Hindlimb muscle (tissue), 1 donor: ENCODE data around the gene PPP3CB. TPM values are rescaled to one million over a fixed set of nuclear protein-coding genes. Genes with fewer than 3 reads are reported as not detected.

Experiments
- DNase-seq: peaks from one replicate; pipeline ENCODE4 v3.0.0-alpha.2; 2013
- polyA plus RNA-seq: library from polyadenylated mRNA; unstranded; fragments of 120-200 nt; gene quantifications from one replicate; pipeline ENCODE4 v1.2.1, GENCODE V29; 2013; ENCODE audit not compliant: insufficient read length

The PPP3CB gene
- polyA plus RNA-seq, 1 donor: 184 TPM

DNA sequence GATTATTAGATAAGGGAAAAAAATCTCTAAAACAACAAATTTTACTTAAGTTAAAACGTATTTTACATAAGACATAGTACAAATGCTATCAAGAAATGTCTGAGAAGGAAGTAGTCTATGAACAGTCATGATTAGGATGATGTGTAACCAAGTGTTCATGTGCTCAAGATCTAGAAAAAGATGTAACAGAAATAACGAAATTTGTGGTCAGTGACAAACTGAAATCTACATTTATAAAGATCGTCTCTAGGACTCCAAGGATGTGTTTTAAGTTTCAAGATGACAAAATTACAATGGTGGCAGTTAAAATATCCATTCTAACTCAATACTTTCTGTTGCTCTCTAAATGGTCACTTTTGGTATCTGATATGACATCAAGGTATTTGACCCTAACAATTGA, 17.2 kb downstream of the PPP3CB start:
- no peak for DNase-seq

DNA sequence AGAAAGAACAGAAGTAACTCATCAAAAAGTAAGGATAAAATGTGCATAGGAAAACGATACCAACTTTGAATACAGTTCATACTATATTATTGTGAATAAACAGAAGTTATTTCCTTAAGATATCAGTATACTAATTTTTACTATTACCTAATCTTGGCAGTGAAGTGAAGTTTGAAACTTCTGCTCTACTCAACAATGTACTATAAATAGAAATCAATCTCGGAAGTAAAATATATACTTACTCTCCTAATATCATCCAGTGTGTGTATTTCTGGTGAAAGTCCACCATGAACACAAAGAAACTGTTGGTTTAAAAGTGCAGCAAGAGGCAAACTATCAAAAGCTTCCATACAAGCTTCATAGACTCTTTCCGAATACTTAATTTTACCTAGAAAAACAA, 24.6 kb downstream of the PPP3CB start:
- DNase-seq: no peak

DNA sequence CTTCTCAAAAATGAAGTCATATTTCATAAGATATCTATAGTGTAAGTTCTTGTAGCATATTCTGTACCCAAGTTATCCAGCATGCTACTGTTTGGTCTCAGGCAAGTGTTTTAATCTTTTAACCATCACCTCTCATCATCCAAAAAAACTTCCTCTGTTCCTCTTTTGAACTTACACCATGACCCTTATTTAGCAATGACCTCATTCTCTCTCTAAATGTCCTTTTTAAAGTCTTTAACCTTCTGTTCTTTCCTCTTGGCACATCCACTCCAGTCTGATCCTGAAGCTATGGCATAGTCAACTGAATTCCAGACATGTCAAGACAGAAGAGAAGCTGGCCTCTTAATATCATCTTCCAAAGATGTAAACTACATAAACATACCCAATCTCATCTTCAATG, 26.2 kb downstream of the PPP3CB start:
- DNase-seq: no peak

DNA sequence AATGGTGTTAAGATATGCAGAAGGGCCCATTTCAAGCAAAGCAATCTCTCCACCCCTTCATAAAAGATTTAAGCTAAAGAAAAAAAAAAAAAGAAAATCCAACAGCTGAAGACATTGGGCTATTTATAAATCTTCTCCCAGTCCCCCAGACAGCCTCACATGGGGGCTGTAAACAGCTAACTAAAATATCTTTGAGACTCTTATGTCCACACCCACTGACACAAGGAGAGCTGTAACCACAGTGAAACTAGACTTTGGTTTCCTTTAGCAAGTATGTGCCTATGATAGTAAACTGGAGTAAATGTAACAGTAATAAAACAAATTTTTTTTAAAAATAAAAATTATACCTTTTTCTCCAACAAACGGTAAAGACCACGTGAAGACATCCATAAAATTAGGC, 28.6 kb downstream of the PPP3CB start:
- no peak for DNase-seq

DNA sequence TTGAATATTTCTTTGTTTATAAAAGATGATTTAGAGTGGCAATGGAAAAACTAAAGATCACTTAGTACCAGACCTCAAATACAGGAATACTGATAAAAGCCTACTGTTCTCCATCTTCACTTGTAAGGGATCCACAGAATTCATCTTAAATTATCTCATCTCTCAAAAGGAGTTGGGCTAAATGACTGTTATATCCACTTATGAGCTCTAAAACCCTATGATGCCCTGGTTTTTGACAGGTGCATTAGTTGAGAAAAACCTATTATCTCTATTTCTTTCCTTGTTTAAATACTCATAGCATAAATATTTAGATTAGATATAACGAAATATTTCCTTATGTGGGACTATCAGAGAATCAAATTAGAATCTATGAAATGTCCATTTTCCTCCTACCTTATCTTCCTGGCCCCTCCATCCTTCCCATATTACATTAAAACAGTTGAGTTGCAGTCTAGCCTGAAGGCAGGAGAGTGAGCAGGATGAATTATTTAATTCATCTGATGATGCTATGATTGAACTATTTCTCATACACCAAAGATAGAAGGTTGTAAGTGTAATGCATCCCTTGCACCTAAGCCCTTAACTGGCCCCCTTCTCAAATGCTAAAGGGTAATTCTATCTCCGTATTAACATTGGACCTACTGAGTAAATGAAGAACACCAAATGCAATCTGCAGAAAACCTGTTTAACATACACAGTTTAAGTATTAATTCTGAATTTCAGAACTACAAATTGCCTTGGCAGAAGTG, 29.7 kb downstream of the PPP3CB start:
- DNase-seq: no peak

DNA sequence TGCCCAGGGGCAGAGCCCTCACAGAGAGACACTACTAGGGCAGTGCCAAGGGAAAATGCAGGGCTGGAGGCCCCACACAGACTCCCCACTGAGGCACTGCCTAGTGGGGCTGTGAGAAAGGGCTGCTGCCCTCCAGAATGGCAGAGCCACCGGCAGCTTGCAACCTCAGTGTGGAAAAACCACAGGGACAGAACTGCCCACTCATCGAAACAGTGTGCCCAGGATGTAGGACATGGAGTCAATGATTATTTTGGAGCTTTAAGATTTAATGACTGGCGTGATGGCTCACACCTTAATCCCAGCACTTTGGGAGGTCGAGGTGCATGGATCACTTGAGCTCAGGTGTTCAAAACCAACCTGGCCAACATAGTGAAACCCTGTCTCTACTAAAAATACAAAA, 34.9 kb downstream of the PPP3CB start:
- DNase-seq: no peak

DNA sequence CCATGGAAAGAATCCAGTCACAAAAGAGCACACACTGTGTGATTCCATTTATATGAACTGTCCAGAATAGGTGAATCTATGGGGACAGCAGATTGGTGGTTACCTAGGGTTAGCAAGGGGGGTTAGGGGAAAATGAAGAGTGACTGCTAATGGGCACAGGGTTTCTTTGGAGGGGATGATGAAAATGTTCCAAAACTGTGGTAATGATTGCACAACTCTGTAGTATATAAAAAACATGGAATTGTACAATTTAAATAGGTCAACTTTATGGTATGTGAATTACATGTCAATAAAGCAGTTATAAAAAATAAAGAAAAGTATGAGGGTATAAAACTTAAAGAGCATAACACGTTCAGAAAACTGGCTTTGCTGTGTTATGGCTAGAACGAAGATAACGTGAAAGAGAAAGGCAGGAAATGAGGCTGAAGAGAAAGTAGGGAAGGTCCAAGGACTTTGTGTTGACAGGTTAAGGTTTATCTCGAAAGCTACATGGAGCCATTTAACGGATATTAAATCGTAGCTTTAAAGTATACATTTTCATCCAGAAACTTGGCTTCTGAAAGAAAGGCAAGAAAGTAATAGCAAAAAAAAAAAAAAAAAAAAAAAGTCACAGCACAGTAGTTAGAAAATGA, 36.0 kb downstream of the PPP3CB start:
- no peak for DNase-seq

DNA sequence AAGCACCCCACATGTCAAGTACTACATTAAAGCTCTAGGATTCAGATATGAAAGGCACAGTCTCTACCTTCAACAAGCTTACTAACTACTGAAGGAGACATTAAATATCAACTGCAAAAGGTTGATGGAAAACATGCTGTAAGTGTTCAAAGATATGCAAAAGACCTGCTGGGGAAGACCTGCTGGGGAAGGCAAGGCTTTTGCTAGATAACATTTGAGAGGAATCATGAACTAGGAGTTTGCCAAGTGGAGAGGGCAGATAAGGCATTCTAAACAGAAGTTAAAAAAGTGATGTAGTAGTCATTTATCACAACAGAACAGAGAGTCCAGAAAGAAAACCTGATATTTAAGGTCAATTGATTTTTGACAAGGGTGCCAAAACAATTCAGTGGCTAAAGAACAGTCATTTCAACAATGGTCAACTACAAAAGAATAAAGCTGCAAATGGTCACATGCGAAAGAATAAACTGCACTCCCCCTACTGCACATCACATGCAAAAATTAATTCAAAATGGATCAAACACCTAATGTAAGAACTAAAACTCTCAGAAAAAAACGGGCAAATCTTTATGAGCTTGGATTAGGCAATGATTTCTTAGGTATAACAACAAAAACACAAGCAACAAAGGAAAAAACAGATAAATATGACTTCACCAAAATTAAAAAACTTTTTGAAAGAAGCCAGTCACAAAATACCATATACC, 39.5 kb downstream of the PPP3CB start:
- no peak for DNase-seq

DNA sequence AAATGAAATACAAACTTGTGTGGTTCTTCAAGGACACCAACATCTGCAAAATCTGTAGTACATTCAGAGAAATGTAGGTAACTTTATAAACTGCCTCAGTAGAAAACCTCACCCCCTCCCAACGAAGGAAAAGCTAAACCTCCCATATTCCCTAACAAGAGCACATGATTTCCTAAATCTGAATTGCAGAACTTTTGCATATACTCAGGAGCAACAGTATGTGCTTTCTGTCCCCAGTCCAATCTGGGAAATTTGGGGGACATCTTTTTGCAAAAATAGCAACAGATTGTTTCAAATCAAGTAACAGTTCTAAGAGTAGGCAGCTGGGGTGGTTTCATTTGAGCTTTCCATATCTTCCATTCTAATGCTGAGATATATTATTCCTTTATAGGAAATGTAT, 46.7 kb downstream of the PPP3CB start:
- no peak for DNase-seq

DNA sequence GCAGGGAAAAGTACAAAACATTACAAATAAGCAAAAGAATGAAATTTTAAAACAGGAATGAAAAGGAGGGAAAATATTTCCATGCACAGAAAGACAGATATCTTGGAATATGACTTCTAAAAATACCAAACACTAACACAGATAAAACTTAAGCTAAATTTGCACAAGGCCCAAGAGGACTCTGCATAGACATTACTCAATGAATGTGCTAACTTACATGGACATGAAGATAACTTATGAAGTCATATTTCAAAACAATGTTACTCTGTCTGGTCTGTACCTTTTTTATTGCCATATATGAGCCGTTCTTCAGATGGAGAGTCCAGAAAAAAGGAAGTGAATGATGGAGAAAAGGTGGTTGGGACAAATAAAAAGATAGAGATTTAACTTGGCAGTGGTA, 47.4 kb downstream of the PPP3CB start:
- DNase-seq: no peak

DNA sequence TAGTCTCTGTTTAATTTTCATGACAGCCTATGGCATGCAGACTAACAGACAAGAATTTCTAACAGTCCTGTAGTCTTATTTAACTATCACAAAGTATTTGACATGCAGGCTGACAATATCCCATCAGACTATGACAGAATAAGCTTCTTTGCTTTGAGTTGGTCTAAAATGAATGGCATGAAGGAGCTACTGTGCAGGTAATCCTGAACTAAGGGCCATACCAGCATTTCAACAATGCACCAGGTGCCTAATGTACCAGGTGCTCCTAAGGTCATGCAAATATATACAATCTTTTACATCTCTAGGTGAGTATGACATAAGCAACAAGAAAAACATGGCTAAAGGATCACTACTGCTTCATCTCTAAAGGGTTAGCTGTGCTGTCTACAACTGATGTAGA, 48.9 kb downstream of the PPP3CB start:
- DNase-seq: no peak

DNA sequence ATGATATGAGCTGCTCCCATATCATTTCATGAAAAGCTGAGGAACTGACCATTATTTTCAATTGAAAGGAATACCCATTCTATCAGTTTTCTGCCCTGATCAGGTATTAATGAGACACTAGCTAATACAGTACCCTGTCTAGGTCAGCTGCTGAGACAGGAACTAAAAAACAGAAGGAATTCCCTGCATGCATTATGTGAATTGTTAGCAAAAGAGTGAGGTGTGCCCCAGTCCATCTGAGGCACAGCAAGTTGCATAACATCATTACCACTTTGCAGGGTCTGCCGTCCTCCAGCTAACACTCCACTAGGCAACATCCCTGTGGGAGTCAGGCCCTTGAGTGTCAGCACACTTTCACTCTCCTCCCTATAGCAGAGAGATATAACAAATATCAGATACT, 51.4 kb downstream of the PPP3CB start:
- no peak for DNase-seq

DNA sequence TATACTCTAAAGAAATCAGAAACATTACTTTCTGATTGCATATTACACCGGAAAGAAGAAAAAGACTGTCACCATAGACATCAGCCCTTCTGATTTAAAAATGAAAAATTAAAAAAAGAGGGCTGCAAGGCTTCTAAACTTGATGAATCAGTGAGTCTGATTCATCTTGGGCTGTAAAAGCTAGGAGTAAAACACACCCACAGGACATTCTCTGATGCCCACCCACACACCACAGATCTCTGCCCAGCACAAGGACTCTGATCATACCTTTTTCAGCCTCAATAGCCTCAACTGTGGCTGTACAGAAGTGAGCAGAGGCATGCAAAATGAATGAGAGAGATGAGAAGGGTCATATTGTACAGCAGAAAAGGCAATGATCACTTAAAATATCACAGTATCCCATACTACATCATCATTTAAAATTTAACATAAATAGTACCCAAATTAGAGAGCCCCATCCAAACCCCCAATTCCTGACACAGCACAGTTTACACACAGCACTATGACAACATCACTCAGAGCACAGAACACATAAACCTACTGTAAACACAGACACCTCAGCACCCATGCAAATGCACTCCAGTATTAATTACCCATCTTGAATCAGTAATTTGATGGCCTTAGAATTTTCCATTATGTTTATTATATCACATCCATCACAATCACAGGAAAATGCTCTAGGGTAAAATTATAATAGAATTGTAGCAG, 56.1 kb downstream of the PPP3CB start:
- DNase-seq: no peak

DNA sequence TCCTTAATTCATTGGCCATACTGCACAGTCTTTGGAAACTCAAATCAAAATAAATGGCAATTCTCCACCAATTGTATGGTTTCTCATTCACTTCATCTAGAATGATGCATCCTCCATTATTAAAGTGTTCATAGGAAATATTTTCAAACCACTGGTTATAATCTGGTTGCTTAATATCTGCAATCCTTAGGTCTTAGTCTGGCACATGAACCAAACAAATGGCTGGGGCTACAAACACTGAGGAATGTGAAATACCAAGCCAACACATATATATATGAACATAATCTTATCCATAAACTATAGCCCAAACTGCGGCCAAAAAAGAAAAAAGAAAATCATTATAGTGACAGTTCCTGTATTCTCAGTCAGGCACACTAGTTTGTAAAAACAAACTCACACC, 56.8 kb downstream of the PPP3CB start:
- no peak for DNase-seq

DNA sequence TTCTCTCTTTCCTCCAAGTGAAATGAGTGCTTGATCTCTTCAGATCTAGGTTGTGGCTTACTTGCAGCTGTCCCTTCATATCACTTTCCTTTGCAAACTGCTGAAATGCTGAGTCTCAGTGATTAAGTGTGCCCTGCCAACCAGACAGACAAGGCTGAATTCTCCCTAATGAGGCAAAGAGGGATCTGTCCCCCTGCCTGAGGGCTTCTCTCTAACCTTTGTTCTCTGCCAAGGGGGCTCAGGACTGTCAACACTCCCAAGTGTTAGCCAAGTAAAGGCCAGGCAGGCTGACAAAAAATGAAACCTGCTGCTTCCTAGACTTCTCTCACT, 62.3 kb downstream of the PPP3CB start, which contains the start of gene MSS51:
TSS of gene MSS51 (minus strand) at position 24 of the 330 bp plus-strand sequence. CDS start 5,277 bp downstream, outside the sequence.
- no peak for DNase-seq

DNA sequence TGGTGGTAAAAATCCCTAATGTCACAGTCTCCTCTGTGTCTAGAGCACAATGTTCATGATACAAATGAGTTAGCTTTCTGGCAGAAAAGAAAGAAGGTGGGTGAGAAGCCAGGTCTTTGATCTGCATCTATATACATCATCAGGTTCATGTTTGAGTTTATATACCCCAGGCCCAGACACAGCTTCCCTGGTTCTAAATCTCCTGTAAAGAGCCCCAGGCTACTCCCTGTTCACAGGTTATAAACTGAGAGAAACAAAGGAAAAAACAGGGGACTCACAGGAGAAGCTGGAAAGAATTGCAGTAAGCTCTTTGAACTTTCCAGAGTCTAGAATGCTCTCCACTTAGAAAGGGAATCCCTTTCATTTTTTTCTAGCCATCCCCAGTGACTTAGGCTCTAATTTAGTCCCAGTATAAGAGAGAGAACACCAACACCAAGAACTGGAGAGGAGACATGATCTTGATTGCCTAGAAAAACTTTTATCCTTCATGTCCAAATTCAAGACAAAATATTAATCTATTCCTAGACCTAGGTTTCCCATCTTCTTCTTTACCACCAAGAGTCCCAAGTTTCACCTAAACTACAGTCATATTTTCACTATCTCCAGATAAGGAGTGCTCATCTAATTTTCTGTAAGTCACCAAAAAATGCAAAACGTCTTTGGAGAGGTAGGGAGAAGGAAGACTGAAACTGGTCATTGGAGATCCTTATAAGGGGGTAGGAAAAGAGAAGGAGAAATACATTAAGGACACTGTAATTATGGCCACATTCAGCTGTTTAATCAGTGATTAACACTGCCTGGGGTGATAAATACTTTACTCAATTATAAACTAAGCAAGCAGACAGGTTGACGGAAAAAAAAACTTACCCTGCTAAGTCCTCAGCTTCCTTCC, 62.9 kb downstream of the PPP3CB start:
- no peak for DNase-seq

DNA sequence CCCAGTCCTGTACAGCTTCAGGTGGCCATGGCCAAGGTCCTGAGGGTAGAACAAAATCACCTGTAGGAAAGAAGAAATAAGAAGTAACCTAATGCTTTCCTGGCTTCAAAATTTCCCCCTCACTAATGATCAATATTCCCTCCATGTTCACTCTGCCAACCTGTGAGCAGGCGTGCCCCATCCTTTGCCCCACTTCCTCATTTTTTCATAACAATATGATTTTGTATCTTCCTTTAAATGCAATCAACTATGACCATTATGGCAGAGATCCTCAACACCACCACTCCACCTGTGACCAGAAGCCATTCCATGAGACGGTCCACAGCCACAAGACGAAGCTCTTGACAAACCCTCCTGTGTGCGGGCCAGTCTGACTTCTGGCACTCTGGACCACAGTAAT, 69.5 kb downstream of the PPP3CB start:
- DNase-seq: no peak

DNA sequence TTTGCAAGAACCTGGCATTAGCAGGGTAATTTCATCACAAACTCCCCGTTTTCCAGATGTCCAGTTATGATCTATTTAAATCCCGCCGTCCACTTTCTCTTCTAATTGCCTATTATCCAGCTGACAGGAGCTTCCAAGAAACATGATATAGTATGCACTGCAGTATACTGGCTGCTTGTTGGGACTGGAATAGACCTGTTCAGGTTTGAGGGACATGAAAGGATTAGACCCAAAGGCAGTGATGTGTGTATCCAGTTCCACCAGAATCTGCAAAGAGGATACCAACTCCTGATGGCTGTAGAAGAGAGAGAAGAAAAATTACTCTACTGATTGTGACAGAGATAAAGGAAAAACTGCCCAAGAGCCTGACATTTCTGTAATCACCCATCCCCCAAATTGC, 71.3 kb downstream of the PPP3CB start:
- no peak for DNase-seq

DNA sequence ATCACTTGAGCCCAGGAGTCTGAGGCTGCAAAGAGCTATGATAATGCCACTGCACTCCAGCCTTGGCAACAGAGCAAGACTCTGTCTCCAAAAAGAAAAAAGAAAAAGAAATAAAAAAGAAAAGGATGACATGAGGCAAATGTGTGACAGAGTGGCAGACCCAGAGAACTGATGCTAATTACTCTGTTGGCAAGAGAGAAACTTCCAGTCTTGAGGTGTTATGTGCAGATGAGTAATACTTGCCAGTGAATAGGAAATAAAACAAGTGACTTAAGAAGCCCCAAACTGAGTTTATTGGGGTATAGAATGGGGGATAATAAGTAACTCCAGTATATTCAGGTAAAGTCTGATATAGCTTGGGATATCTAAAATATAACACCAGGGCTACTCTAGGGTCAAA, 72.5 kb downstream of the PPP3CB start:
- DNase-seq: no peak

DNA sequence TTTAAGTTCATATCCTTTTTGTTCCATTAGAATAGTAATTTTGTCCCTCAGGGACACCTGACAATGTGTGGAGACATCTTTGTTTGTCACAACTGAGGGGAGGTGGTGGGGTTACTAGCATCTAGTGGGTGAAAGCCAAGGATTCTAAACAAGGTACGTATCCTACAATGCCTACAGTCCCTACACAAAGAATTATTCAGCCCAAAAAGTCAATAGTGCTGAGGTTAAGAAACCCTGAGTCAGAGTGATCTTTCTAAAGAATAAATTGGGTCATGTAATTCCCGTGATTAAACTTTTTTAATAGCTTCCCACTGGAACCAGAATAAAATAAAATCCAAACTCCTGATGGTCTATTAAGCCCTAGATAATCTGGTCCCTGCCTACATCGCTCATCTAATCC, 79.3 kb downstream of the PPP3CB start:
- DNase-seq: no peak

DNA sequence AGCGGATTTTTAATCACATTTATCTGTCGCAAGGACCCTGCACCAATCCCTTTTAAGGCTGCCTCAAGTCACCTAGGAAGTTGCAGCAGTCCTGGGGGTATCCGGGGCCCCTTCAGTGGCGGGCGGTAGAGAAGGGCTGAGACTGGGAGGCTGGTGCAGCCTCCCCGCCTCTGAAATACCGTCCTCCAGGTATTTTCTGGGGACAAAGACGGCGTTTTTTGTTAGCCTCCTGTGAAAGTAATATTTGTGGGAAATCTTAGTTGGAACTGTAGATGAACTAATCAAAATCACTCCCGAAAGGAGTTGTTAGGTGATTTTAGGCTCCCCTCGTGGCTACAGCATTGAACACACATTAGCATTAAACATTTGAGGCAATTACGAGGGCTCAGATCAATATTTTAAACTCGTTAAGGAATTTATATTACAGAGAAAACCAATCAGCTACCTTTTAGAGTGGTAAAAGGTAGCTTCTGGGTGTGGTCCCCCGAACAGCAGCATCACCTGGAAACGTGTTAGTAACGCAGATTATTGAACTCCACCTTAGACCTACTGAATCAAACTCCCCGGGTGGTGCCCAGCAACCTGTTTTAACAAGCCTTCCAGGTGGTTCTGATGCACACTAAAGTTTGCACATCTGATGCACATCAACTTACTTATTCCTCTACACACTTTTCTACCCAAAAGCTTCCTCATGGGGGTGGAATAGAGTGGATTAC, 81.4 kb downstream of the PPP3CB start:
- no peak for DNase-seq
